ENCODE results near the gene PDE9A. TPM values are rescaled to one million over a fixed set of nuclear protein-coding genes. Genes with fewer than 3 reads are reported as not detected.

The PDE9A gene
- total and polyA plus RNA-seq, 2 donors (not counting 1 experiment from before 2014, with no cell fraction given), result 0.34 to 5.8 TPM

GRCh38 chr21:42646836-42647235 lies 6.6 kb upstream of the PDE9A start:
- ChIA-PET CTCF (no interaction called here), POLR2A (no interaction called here)
- H3K4me1 ChIP-seq (ENCODE audit: control insufficient read depth in 2 of 2, insufficient read depth in 2 of 2, low read length in 2 of 2), result peaks cover 0 to under 1% of the 10 kb centered on the region in 2 donors
- H3K27ac ChIP-seq (ENCODE audit: low read length in 2 of 2), result no peak overlapping the region
- 93% methylated on average over 14 of the region's 14 CpGs for WGBS (ENCODE audit: insufficient coverage)
- peaks cover 0 to 2% (median under 1%) of the 10 kb centered on the region in 4 experiments for H3K27me3 ChIP-seq (replicated peaks in 1 of 4; ENCODE audit: control extremely low read depth in 1 of 4, control insufficient read depth in 3 of 4, insufficient read depth in 4 of 4, low read length in 3 of 4)
- TF ChIP-seq, protein P1, sequence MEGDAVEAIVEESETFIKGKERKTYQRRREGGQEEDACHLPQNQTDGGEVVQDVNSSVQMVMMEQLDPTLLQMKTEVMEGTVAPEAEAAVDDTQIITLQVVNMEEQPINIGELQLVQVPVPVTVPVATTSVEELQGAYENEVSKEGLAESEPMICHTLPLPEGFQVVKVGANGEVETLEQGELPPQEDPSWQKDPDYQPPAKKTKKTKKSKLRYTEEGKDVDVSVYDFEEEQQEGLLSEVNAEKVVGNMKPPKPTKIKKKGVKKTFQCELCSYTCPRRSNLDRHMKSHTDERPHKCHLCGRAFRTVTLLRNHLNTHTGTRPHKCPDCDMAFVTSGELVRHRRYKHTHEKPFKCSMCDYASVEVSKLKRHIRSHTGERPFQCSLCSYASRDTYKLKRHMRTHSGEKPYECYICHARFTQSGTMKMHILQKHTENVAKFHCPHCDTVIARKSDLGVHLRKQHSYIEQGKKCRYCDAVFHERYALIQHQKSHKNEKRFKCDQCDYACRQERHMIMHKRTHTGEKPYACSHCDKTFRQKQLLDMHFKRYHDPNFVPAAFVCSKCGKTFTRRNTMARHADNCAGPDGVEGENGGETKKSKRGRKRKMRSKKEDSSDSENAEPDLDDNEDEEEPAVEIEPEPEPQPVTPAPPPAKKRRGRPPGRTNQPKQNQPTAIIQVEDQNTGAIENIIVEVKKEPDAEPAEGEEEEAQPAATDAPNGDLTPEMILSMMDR (IDR thresholded peaks at IDR 0.05), result no peak
- no peak for TF ChIP-seq EZH2 (IDR thresholded peaks at IDR 0.05; ENCODE audit: borderline replicate concordance, insufficient read depth, low read depth, low read length, poor library complexity, severe bottlenecking)
- H3K36me3 ChIP-seq (replicated peaks in 1 of 2; ENCODE audit: control extremely low read depth in 1 of 2, control insufficient read depth in 1 of 2, extremely low read depth in 1 of 2, insufficient read depth in 2 of 2, low read length in 1 of 2), result no peaks in the 10 kb centered on the region
- intact Hi-C loops (cut with micrococcal nuclease), result no loop called here
- H3K9ac ChIP-seq (ENCODE audit: low read length), result no peak overlapping the region
- DNase-seq, result no peak
- no peaks in the 10 kb centered on the region for H3K79me2 ChIP-seq (ENCODE audit: control insufficient read depth, insufficient read depth, low read length)
- no peaks in the 10 kb centered on the region for H3K9me3 ChIP-seq (ENCODE audit: control extremely low read depth in 1 of 3, control insufficient read depth in 2 of 3, insufficient read depth in 1 of 3, low read length in 2 of 3)
- Mint-ChIP-seq H3K4me1 (no peaks in the 10 kb centered on the region), H3K27me3 (peaks cover 23% of the 10 kb centered on the region), H3K4me3 (no peak overlapping the region), H3K27ac (no peak overlapping the region), H3K9me3 (ENCODE audit: insufficient read depth) (no peaks in the 10 kb centered on the region)
- no peak overlapping the region for H3K4me2 ChIP-seq (replicated peaks; ENCODE audit: low read depth, low read length, poor library complexity, severe bottlenecking)
- no peak overlapping the region for H3K4me3 ChIP-seq (ENCODE audit: control extremely low read depth in 1 of 5, extremely low read depth in 1 of 5, insufficient read depth in 1 of 5, low read depth in 2 of 5, low read length in 4 of 5)
- no peaks in the 10 kb centered on the region for H4K20me1 ChIP-seq (ENCODE audit: control insufficient read depth, insufficient read depth, low read length, poor library complexity, severe bottlenecking)
- no peak overlapping the region for H2AFZ ChIP-seq (ENCODE audit: insufficient read depth, low read depth, low read length, poor library complexity, severe bottlenecking)
- no peak for ATAC-seq (ENCODE audit: low read depth)

GRCh38 chr21:42648606-42649005 lies 4.8 kb upstream of the PDE9A start:
- DNase-seq, result no peak
- no peak overlapping the region for H3K4me3 Mint-ChIP-seq
- peaks cover 0 to 16% (median 6%) of the 10 kb centered on the region in 4 experiments for H3K27me3 ChIP-seq (replicated peaks in 1 of 4; ENCODE audit: control extremely low read depth in 1 of 4, control insufficient read depth in 3 of 4, insufficient read depth in 4 of 4, low read length in 3 of 4)
- peaks cover 6 to 9% of the 10 kb centered on the region in 2 donors for H3K4me1 ChIP-seq (ENCODE audit: control insufficient read depth in 2 of 2, insufficient read depth in 2 of 2, low read length in 2 of 2)
- POLR2A ChIA-PET, result no interaction called here
- no peaks in the 10 kb centered on the region for H4K20me1 ChIP-seq (ENCODE audit: control insufficient read depth, insufficient read depth, low read length, poor library complexity, severe bottlenecking)
- no peak overlapping the region for H3K27ac ChIP-seq (ENCODE audit: low read length in 2 of 2)
- WGBS (ENCODE audit: insufficient coverage), result 94% methylated on average over 8 of the region's 8 CpGs
- H3K9ac ChIP-seq (ENCODE audit: low read length), result no peak overlapping the region
- TF ChIP-seq, protein P1 (IDR thresholded peaks at IDR 0.05), result no peak
- TF ChIP-seq EZH2 (IDR thresholded peaks at IDR 0.05; ENCODE audit: borderline replicate concordance, insufficient read depth, low read depth, low read length, poor library complexity, severe bottlenecking), result no peak
- peaks cover 4% of the 10 kb centered on the region for H3K4me1 Mint-ChIP-seq
- H3K27me3 Mint-ChIP-seq, result peaks cover 27% of the 10 kb centered on the region
- H3K27ac Mint-ChIP-seq, result no peak overlapping the region
- intact Hi-C loops (cut with micrococcal nuclease), result no loop called here
- H3K36me3 ChIP-seq (replicated peaks in 1 of 2; ENCODE audit: control extremely low read depth in 1 of 2, control insufficient read depth in 1 of 2, extremely low read depth in 1 of 2, insufficient read depth in 2 of 2, low read length in 1 of 2), result no peaks in the 10 kb centered on the region
- peaks cover 0 to 3% (median 0%) of the 10 kb centered on the region in 3 donors for H3K9me3 ChIP-seq (ENCODE audit: control extremely low read depth in 1 of 3, control insufficient read depth in 2 of 3, insufficient read depth in 1 of 3, low read length in 2 of 3)
- ATAC-seq (ENCODE audit: low read depth), result no peak
- H3K4me3 ChIP-seq (ENCODE audit: control extremely low read depth in 1 of 5, extremely low read depth in 1 of 5, insufficient read depth in 1 of 5, low read depth in 2 of 5, low read length in 4 of 5), result no peak overlapping the region
- H2AFZ ChIP-seq (ENCODE audit: insufficient read depth, low read depth, low read length, poor library complexity, severe bottlenecking), result no peak overlapping the region
- H3K9me3 Mint-ChIP-seq (ENCODE audit: insufficient read depth), result no peaks in the 10 kb centered on the region
- no peaks in the 10 kb centered on the region for H3K79me2 ChIP-seq (ENCODE audit: control insufficient read depth, insufficient read depth, low read length)
- no peak overlapping the region for H3K4me2 ChIP-seq (replicated peaks; ENCODE audit: low read depth, low read length, poor library complexity, severe bottlenecking)
- CTCF ChIA-PET, result no interaction called here
